OCI-LY1 (cell line): ENCODE data around the gene CIC.

Source experiments
- H2AFZ ChIP-seq: fragments of 200-600 bp; sonication (generic), shearing (Covaris generic); 2 replicates; pipeline ENCODE4 v1.6.0; 2014; ENCODE audit warnings: antibody characterized with exemption, mild to moderate bottlenecking, low read length
- H3F3A ChIP-seq: fragments of 200-600 bp; sonication (generic), shearing (Covaris generic); 2 replicates; pipeline ENCODE4 v1.6.0; 2014; ENCODE audit warnings: mild to moderate bottlenecking, antibody characterized with exemption, low read length, moderate library complexity; ENCODE audit not compliant: insufficient read depth
- H3K27ac ChIP-seq: fragments of 200-600 bp; sonication (generic); 2 replicates; pipeline ENCODE4 v1.5.1; 2014; ENCODE audit warnings: low read length, mixed run types, mild to moderate bottlenecking, low read depth; ENCODE audit not compliant: poor library complexity, severe bottlenecking
- H3K27me3 ChIP-seq: fragments of 200-600 bp; sonication (generic); 2 replicates; pipeline ENCODE4 v1.6.0; 2014; ENCODE audit warnings: antibody characterized with exemption, mild to moderate bottlenecking, low read length, moderate library complexity; ENCODE audit not compliant: insufficient read depth
- H3K36me3 ChIP-seq: fragments of 200-600 bp; sonication (generic); 2 replicates; pipeline ENCODE4 v1.6.1; 2014; ENCODE audit warnings: mild to moderate bottlenecking, antibody characterized with exemption, low read length, moderate library complexity, mixed read lengths; ENCODE audit not compliant: insufficient read depth
- H3K4me1 ChIP-seq: fragments of 200-600 bp; sonication (generic); 2 replicates; pipeline ENCODE4 v1.5.1; 2014; ENCODE audit warnings: mild to moderate bottlenecking, low read length, moderate library complexity; ENCODE audit not compliant: insufficient read depth, severe bottlenecking
- H3K4me2 ChIP-seq: fragments of 200-600 bp; sonication (generic), shearing (Covaris generic); 2 replicates; pipeline ENCODE4 v1.6.1; 2014; ENCODE audit warnings: low read length
- H3K4me3 ChIP-seq: fragments of 200-600 bp; sonication (generic); 2 replicates; pipeline ENCODE4 v1.5.1; 2014; ENCODE audit warnings: low read length, low read depth, mild to moderate bottlenecking, mixed read lengths; ENCODE audit not compliant: poor library complexity, severe bottlenecking
- H3K79me2 ChIP-seq: fragments of 200-600 bp; shearing (Covaris generic); 2 replicates; pipeline ENCODE4 v1.6.1; 2016; ENCODE audit warnings: mixed run types, low read length, mixed read lengths; ENCODE audit not compliant: insufficient read depth
- H3K9ac ChIP-seq: fragments of 200-600 bp; sonication (generic), shearing (Covaris generic); 2 replicates; pipeline ENCODE4 v1.6.1; 2014; ENCODE audit warnings: mild to moderate bottlenecking, low read length, mixed read lengths
- H3K9me2 ChIP-seq: fragments of 200-600 bp; sonication (generic), shearing (Covaris generic); 2 replicates; pipeline ENCODE4 v1.6.1; 2014; ENCODE audit warnings: low read depth, mild to moderate bottlenecking, low read length, mixed read lengths
- H3K9me3 ChIP-seq: fragments of 200-600 bp; shearing (Covaris generic); 2 replicates; pipeline ENCODE4 v1.6.1; 2014; ENCODE audit warnings: low read length, mixed read lengths
- H4K20me1 ChIP-seq: fragments of 200-600 bp; sonication (generic), shearing (Covaris generic); 2 replicates; pipeline ENCODE4 v1.6.0; 2016; ENCODE audit warnings: mild to moderate bottlenecking, low read length; ENCODE audit not compliant: insufficient read depth
- EZH2 ChIP-seq: fragments of 200-600 bp; sonication (generic), shearing (Covaris generic); IDR thresholded peaks from 2 replicates; pipeline ENCODE4 v1.8.0; 2017; ENCODE audit warnings: borderline replicate concordance, mixed run types, mild to moderate bottlenecking, antibody characterized with exemption, low read length, moderate library complexity, mixed read lengths
- TF ChIP-seq, protein P1 (sequence below): fragments of 200-600 bp; sonication (generic), shearing (Covaris generic); IDR thresholded peaks from 2 replicates; pipeline ENCODE4 v1.5.1; 2017; ENCODE audit warnings: mild to moderate bottlenecking, antibody characterized with exemption, low read length, moderate library complexity, mixed read lengths

The CIC gene

GRCh38 chr19:42272989-42273406, 3.9 kb downstream of the CIC start:
- H3K4me1 ChIP-seq = peaks cover 22% of the 10 kb centered on the region
- H2AFZ ChIP-seq = no peak overlapping the region
- no peaks in the 10 kb centered on the region for H3K79me2 ChIP-seq
- no peaks in the 10 kb centered on the region for H3K9me3 ChIP-seq
- TF ChIP-seq, protein P1, sequence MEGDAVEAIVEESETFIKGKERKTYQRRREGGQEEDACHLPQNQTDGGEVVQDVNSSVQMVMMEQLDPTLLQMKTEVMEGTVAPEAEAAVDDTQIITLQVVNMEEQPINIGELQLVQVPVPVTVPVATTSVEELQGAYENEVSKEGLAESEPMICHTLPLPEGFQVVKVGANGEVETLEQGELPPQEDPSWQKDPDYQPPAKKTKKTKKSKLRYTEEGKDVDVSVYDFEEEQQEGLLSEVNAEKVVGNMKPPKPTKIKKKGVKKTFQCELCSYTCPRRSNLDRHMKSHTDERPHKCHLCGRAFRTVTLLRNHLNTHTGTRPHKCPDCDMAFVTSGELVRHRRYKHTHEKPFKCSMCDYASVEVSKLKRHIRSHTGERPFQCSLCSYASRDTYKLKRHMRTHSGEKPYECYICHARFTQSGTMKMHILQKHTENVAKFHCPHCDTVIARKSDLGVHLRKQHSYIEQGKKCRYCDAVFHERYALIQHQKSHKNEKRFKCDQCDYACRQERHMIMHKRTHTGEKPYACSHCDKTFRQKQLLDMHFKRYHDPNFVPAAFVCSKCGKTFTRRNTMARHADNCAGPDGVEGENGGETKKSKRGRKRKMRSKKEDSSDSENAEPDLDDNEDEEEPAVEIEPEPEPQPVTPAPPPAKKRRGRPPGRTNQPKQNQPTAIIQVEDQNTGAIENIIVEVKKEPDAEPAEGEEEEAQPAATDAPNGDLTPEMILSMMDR = no peak
- no peak for TF ChIP-seq EZH2
- H3F3A ChIP-seq = no peaks in the 10 kb centered on the region
- H3K4me3 ChIP-seq = no peak overlapping the region
- peaks cover 4% of the 10 kb centered on the region; the same call in 1 of the 2 replicates for H3K36me3 ChIP-seq
- no peak overlapping the region for H3K4me2 ChIP-seq
- H3K27ac ChIP-seq = no peak overlapping the region
- no peaks in the 10 kb centered on the region for H3K9me2 ChIP-seq
- no peaks in the 10 kb centered on the region for H4K20me1 ChIP-seq
- H3K9ac ChIP-seq = no peak overlapping the region
- no peaks in the 10 kb centered on the region for H3K27me3 ChIP-seq

- no peaks in the 10 kb centered on the region for H3F3A ChIP-seq
- no peaks in the 10 kb centered on the region for H3K79me2 ChIP-seq
- H3K9me2 ChIP-seq = no peaks in the 10 kb centered on the region
- no peak overlapping the region for H3K4me2 ChIP-seq
- no peak overlapping the region for H3K9ac ChIP-seq
- no peak overlapping the region for H3K27ac ChIP-seq
- H3K36me3 ChIP-seq = peaks cover 4% of the 10 kb centered on the region; the same call in 1 of the 2 replicates
- no peaks in the 10 kb centered on the region for H4K20me1 ChIP-seq
- H2AFZ ChIP-seq = no peak overlapping the region
- no peaks in the 10 kb centered on the region for H3K27me3 ChIP-seq
- H3K4me1 ChIP-seq = peaks cover 24% of the 10 kb centered on the region
- no peak for TF ChIP-seq EZH2
- TF ChIP-seq, protein P1 = no peak
- no peaks in the 10 kb centered on the region for H3K9me3 ChIP-seq
- no peak overlapping the region for H3K4me3 ChIP-seq
Measured at GRCh38 chr19:42273407-42274064, 4.5 kb downstream of the CIC start.

DNA sequence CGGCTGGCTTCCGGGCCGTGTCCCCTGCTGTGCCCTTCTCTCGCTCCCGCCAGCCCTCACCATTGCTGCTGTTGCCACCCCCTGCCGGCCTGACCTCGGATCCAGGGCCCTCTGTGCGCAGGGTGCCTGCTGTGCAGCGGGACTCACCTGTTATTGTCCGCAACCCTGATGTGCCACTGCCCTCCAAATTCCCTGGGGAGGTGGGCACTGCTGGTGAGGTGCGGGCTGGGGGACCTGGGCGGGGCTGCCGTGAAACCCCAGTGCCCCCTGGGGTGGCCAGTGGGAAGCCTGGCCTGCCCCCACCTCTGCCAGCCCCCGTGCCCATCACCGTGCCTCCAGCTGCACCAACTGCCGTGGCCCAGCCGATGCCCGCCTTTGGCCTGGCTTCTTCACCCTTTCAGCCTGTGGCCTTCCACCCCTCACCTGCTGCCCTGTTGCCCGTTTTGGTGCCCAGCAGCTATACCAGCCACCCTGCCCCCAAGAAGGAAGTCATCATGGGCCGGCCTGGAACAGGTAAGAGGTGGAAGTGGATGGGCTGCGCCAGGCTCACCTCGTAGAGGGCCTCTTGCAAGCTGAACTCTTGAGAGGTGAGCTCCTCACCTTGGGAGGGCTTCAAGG, 5.1 kb downstream of the CIC start:
- no peak overlapping the region for H3K27ac ChIP-seq
- H3K9ac ChIP-seq = no peak overlapping the region
- H3K36me3 ChIP-seq = peaks cover 4% of the 10 kb centered on the region; the same call in 1 of the 2 replicates
- no peaks in the 10 kb centered on the region for H3K79me2 ChIP-seq
- H3K9me2 ChIP-seq = no peaks in the 10 kb centered on the region
- no peaks in the 10 kb centered on the region for H3K27me3 ChIP-seq
- no peaks in the 10 kb centered on the region for H3F3A ChIP-seq
- H2AFZ ChIP-seq = no peak overlapping the region
- no peaks in the 10 kb centered on the region for H3K9me3 ChIP-seq
- H4K20me1 ChIP-seq = no peaks in the 10 kb centered on the region
- no peak overlapping the region for H3K4me3 ChIP-seq
- TF ChIP-seq, protein P1 = no peak
- TF ChIP-seq EZH2 = no peak
- no peak overlapping the region for H3K4me2 ChIP-seq
- H3K4me1 ChIP-seq = peaks cover 31% of the 10 kb centered on the region
